Right hindlimb (tissue), 1 donor: Measurements from ENCODE around the gene GOLGA8B.
"Not testable (repeated sequence)": the region's sequence is repeated elsewhere in the genome, so short reads cannot be mapped to it uniquely, and the experiment has no call there.

ENCODE experiments used
- DNase-seq: peaks from one replicate; pipeline ENCODE4 v3.0.0-alpha.2; 2018

GOLGA8B gene

GRCh38 chr15:34555162-34555561, 28.3 kb downstream of the GOLGA8B start:
- not testable (repeated sequence) for DNase-seq

GRCh38 chr15:34554716-34555115, 28.7 kb downstream of the GOLGA8B start:
- DNase-seq: not testable (repeated sequence)

DNA sequence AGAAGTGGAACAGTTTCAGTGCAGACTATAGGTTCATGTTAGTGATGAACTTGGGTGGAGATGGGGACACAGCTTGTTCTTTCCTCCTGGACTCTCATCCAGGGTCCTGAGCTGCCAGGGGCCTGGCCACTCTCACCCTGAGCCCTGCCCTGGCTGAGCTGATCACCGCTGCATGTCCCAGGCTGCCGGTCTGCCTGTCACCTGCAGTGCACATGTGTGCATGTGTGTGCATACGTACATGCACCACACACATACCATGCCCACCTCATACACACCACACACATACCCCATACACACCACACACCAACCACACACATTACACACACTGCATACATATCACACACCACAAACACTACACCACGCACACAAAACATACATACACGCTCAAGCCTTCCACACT, 29.3 kb downstream of the GOLGA8B start:
- not testable (repeated sequence) for DNase-seq

- not testable (repeated sequence) for DNase-seq
Measured at GRCh38 chr15:34550129-34550528, 33.3 kb downstream of the GOLGA8B start.

DNA sequence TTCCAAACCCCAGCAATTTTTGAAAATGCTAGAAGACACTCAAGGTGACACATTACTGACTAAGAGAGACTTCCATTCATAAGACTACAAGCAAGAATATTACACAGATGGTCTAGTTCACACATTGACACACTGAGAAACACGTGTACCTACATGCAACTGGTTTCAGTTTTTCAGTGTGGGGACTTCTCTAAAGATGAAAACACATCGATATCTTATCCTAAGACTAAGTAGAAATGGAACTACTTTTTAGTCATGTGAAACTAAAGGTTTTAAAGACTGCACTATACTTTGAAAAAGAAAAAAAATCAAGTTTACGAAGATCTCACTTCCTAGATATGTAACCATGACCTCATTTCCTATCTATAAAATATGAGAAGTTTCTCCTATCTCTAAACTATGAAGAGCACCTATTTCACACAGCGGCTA, 34.1 kb downstream of the GOLGA8B start:
- not testable (repeated sequence) for DNase-seq

- DNase-seq: not testable (repeated sequence)
Measured at GRCh38 chr15:34543860-34544649, 39.4 kb downstream of the GOLGA8B start.

DNA sequence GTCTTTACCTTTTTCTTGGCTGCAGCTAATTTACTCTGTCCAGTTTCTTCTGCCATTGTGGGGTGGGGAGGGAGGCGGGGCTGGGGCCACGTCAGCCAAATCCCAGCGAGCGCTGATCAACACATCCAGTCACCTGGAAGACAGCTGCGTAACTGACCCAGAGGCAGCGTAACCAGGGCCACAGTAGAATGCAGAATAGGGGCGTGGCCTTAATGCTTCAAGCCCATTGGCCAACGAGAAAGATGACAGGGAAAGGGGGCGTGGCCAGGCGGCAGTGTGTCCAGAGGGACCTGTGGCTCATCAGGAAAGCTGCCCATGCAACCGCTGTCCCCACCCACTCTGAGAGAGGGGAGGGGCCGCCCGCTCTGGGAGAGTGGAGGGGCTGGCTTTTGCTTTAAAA, 47.6 kb downstream of the GOLGA8B start:
- not testable (repeated sequence) for DNase-seq
